Measurements from ENCODE around the gene GCH1.

DNA sequence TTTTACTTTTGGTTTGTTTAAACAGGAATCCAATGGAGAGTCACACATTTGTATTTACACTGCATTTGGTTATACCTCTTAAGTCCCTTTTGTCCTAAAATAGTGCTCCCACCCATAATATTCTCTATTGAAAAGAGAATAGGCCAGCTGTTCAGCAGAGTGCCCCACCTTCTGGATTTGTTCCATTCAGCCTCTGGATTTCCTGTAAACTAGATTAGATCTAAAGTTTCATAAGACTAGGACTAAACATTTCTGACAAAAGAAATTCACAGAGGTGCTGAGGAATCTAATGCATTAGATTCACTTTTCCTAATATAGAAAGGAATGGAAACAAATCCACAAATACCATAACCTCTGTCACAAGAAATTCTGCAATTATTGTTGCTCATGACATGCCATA is 38.1 kb downstream of the GCH1 start:
- TF ChIP-seq, protein P1, sequence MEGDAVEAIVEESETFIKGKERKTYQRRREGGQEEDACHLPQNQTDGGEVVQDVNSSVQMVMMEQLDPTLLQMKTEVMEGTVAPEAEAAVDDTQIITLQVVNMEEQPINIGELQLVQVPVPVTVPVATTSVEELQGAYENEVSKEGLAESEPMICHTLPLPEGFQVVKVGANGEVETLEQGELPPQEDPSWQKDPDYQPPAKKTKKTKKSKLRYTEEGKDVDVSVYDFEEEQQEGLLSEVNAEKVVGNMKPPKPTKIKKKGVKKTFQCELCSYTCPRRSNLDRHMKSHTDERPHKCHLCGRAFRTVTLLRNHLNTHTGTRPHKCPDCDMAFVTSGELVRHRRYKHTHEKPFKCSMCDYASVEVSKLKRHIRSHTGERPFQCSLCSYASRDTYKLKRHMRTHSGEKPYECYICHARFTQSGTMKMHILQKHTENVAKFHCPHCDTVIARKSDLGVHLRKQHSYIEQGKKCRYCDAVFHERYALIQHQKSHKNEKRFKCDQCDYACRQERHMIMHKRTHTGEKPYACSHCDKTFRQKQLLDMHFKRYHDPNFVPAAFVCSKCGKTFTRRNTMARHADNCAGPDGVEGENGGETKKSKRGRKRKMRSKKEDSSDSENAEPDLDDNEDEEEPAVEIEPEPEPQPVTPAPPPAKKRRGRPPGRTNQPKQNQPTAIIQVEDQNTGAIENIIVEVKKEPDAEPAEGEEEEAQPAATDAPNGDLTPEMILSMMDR (IDR thresholded peaks at IDR 0.05), result no peak
- no peak for TF ChIP-seq POLR2A (IDR thresholded peaks at IDR 0.05)
